Fibroblast of villous mesenchyme (primary cell): Measurements from ENCODE around the gene ADGRL3. TPM values are rescaled to one million over a fixed set of nuclear protein-coding genes. Genes with fewer than 3 reads are reported as not detected.

ENCODE experiments used
- DNase-seq: peaks from one replicate; pipeline ENCODE4 v3.0.0-alpha.2; 2010; ENCODE audit warnings: low read depth
- H3K4me3 ChIP-seq: 2 replicates; pipeline ENCODE4 v1.5.1; 2011; ENCODE audit warnings: low read depth, mild to moderate bottlenecking, low read length
- CTCF ChIP-seq: IDR thresholded peaks from 2 replicates; pipeline ENCODE4 v1.5.1; 2012; ENCODE audit warnings: low read depth, mild to moderate bottlenecking, low read length; ENCODE audit not compliant: insufficient read depth
- total RNA-seq: library from RNA; depleted of rRNA; stranded (reverse); fragments of >200 nt; gene quantifications from 2 replicates; pipeline ENCODE4 v1.2.3, GENCODE V29; 2012

The ADGRL3 gene
- total RNA-seq, 1 donor, result 2.2 TPM

DNA sequence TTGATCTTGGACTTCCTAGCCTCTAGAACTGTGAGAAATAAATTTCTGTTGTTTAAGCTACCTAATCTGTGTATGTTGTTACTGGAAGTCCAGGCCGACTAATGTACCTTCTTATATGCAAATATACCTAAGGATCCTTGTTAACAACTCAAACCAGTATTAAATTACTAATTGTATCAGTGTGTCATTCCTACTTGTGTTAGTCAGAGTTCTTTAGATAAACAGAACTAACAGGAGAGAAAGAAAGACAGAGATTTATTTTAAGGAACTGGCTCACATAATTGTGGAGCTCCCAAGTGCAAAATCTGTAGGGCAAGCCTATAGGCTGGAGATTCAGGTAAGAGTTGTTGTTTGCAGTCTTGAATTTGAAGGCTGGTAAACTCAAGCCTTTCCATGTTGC, 120.0 kb downstream of the ADGRL3 start:
- DNase-seq, result no peak
- no peak overlapping the region for H3K4me3 ChIP-seq
- TF ChIP-seq CTCF, result no peak

DNA sequence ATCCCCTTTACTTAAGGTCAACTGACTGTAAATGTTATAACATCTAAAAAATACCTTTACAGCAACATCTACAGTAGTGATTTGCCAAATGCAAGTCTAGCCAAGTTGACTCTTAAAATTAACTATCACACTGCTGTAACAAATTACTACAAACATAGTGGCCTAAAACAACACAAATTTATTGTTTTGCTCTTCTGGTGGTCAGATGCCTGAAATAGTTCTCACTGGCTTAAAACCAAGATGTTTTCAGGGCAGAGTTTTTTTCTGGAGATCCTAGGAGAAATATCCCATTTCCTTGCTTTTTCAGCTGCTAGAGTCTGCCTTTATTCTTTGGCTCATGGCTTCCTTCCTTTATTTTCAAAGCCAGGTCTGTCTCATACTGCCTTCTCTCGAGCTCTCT, 120.5 kb downstream of the ADGRL3 start:
- no peak overlapping the region for H3K4me3 ChIP-seq
- TF ChIP-seq CTCF, result no peak
- DNase-seq, result peak; percentile 2

GRCh38 chr4:61332693-61333092, 132.6 kb downstream of the ADGRL3 start:
- H3K4me3 ChIP-seq, result no peak overlapping the region
- DNase-seq, result no peak
- no peak for TF ChIP-seq CTCF

DNA sequence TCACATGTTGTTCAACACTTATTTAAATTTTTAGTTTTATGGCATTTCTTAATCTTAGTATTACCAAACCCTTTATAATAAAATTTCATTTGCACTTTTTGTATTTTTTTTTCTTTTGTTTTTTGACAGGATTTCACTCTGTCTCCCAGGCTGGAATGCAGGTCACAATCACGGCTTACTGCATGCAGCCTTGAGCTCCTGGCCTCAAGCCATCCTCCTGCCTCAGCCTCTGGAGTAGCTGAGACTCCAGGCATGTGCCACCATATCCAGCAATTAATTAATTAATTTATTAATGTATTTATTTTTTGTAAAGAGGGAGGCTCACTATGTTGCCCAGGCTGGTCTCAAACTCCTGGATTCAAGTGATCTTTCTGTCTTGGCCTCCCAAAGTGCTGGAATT, 133.4 kb downstream of the ADGRL3 start:
- DNase-seq, result no peak
- TF ChIP-seq CTCF, result no peak
- no peak overlapping the region for H3K4me3 ChIP-seq

GRCh38 chr4:61335241-61335763, 135.2 kb downstream of the ADGRL3 start:
- no peak for TF ChIP-seq CTCF
- no peak overlapping the region for H3K4me3 ChIP-seq
- no peak for DNase-seq

- no peak for TF ChIP-seq CTCF
- DNase-seq, result no peak
- no peak overlapping the region for H3K4me3 ChIP-seq
Observed at GRCh38 chr4:61336488-61336887, 136.4 kb downstream of the ADGRL3 start.

GRCh38 chr4:61336916-61337315, 136.8 kb downstream of the ADGRL3 start:
- no peak for DNase-seq
- H3K4me3 ChIP-seq, result no peak overlapping the region
- TF ChIP-seq CTCF, result no peak
